ENCODE measurements around the gene OR13C4. TPM values are rescaled to one million over a fixed set of nuclear protein-coding genes. Genes with fewer than 3 reads are reported as not detected.
"Not testable (repeated sequence)": the region's sequence is repeated elsewhere in the genome, so short reads cannot be mapped to it uniquely, and the experiment has no call there.

OR13C4 gene
- polyA plus RNA-seq (ENCODE audit: insufficient read length in 4 of 4) = not detected

- DNase-seq (ENCODE audit: low read depth in 4 of 4, low spot score in 3 of 4) = no peak
Measured at GRCh38 chr9:104527109-104527508, at the start of gene OR13C4. Gene OR13C4 (minus strand): TSS chr9:104527209. CDS start chr9:104527209, 0 bp downstream.

GRCh38 chr9:104575456-104575855, 48.4 kb upstream of the OR13C4 start:
- no peak for DNase-seq (ENCODE audit: low read depth in 4 of 4, low spot score in 3 of 4)

- no peak for DNase-seq (ENCODE audit: low read depth in 4 of 4, low spot score in 3 of 4)
Measured at GRCh38 chr9:104572612-104573011, 45.6 kb upstream of the OR13C4 start.

- no peak for DNase-seq (ENCODE audit: low read depth in 4 of 4, low spot score in 3 of 4)
Measured at GRCh38 chr9:104568868-104569267, 41.9 kb upstream of the OR13C4 start, which contains the start of gene OR13C8. Gene OR13C8 (plus strand): TSS chr9:104569168. CDS start chr9:104569168, 0 bp downstream.

- DNase-seq (ENCODE audit: low read depth in 4 of 4, low spot score in 3 of 4) = no peak
Measured at GRCh38 chr9:104564358-104564757, 37.3 kb upstream of the OR13C4 start.

GRCh38 chr9:104556830-104557634, 30.0 kb upstream of the OR13C4 start:
- DNase-seq (ENCODE audit: low read depth in 4 of 4, low spot score in 3 of 4) = no peak

- no peak for DNase-seq (ENCODE audit: low read depth in 4 of 4, low spot score in 3 of 4)
Measured at GRCh38 chr9:104555521-104555920, 28.5 kb upstream of the OR13C4 start.

GRCh38 chr9:104553261-104553660, 26.3 kb upstream of the OR13C4 start:
- no peak for DNase-seq (ENCODE audit: low read depth in 4 of 4, low spot score in 3 of 4)

- DNase-seq (ENCODE audit: low read depth in 4 of 4, low spot score in 3 of 4) = no peak
Measured at GRCh38 chr9:104544644-104545043, 17.6 kb upstream of the OR13C4 start.

- no peak for DNase-seq (ENCODE audit: low read depth in 4 of 4, low spot score in 3 of 4)
Measured at GRCh38 chr9:104539275-104539674, 12.3 kb upstream of the OR13C4 start.

GRCh38 chr9:104536756-104537155, 9.7 kb upstream of the OR13C4 start, which contains the start of gene OR13C3:
Gene OR13C3 (minus strand): TSS chr9:104536856. CDS start chr9:104536723, 133 bp downstream.
- DNase-seq (ENCODE audit: low read depth in 4 of 4, low spot score in 3 of 4) = no peak

- not testable (repeated sequence) for DNase-seq (ENCODE audit: low read depth in 4 of 4, low spot score in 3 of 4)
Measured at GRCh38 chr9:104520241-104520640, 6.8 kb downstream of the OR13C4 start.

GRCh38 chr9:104514901-104515300, 12.1 kb downstream of the OR13C4 start:
- no peak for DNase-seq (ENCODE audit: low read depth in 4 of 4, low spot score in 3 of 4)

GRCh38 chr9:104506565-104506964, 20.4 kb downstream of the OR13C4 start:
- DNase-seq (ENCODE audit: low read depth in 4 of 4, low spot score in 3 of 4) = no peak

- no peak for DNase-seq (ENCODE audit: low read depth in 4 of 4, low spot score in 3 of 4)
Measured at GRCh38 chr9:104503963-104504362, 23.0 kb downstream of the OR13C4 start, which contains the start of gene OR13F1. Gene OR13F1 (plus strand): TSS chr9:104504263. CDS start chr9:104504263, 0 bp downstream.

GRCh38 chr9:104503440-104503839, 23.6 kb downstream of the OR13C4 start:
- DNase-seq (ENCODE audit: low read depth in 4 of 4, low spot score in 3 of 4) = no peak

- DNase-seq (ENCODE audit: low read depth in 4 of 4, low spot score in 3 of 4) = no peak
Measured at GRCh38 chr9:104494808-104495207, 32.2 kb downstream of the OR13C4 start.

- DNase-seq (ENCODE audit: low read depth in 4 of 4, low spot score in 3 of 4) = no peak
Measured at GRCh38 chr9:104485014-104485413, 42.0 kb downstream of the OR13C4 start.

GRCh38 chr9:104482921-104483570, 44.0 kb downstream of the OR13C4 start:
- no peak for DNase-seq (ENCODE audit: low read depth in 4 of 4, low spot score in 3 of 4)

Measured in left renal pelvis (tissue), 4 donors.